IMR-90 (cell line): ENCODE results near the gene UCK2. TPM values are rescaled to one million over a fixed set of nuclear protein-coding genes. Genes with fewer than 3 reads are reported as not detected.

Source experiments
- ATAC-seq: fragments of 200-7000 bp; cut with Tn5 transposase; 2 replicates; pipeline ENCODE4 v1.9.1; 2020; ENCODE audit warnings: low read depth, mild to moderate bottlenecking, moderate library complexity
- BruUV-seq: library from RNA; stranded (reverse); fragments of 400-500 nt; replicated peaks from 2 replicates; lab custom pipeline; 2021; lab: Mats Ljungman, UMichigan
- CTCF ChIA-PET: fragments of 300-600 bp; formaldehyde crosslinking; extraction: SDS; loops from one replicate; lab custom pipeline; 2021; ENCODE audit warnings: antibody characterized with exemption; lab: Yijun Ruan, JAX
- POLR2A ChIA-PET: fragments of 300-600 bp; sonication (Branson Sonifier 250); formaldehyde crosslinking; loops from one replicate; lab custom pipeline; 2022; ENCODE audit warnings: antibody characterized with exemption; ENCODE audit not compliant: unreplicated experiment; lab: Charles Lee
- DNase-seq: peaks from one replicate; pipeline ENCODE4 v3.0.0; 2013
- H2AFZ ChIP-seq: replicated peaks from 2 replicates; pipeline ENCODE3; 2013; ENCODE audit warnings: low read length, mild to moderate bottlenecking; ENCODE audit not compliant: poor library complexity
- H2AK5ac ChIP-seq: 2 replicates; pipeline ENCODE4 v1.6.1; 2013; ENCODE audit warnings: low read depth, low read length, inconsistent platforms
- H2AK9ac ChIP-seq: replicated peaks from 2 replicates; pipeline ENCODE3; 2013; ENCODE audit warnings: mild to moderate bottlenecking, low read depth, low read length, moderate library complexity; ENCODE audit not compliant: poor library complexity
- H2BK120ac ChIP-seq: 2 replicates; pipeline ENCODE4 v1.6.1; 2013; ENCODE audit warnings: low read depth, low read length, inconsistent platforms
- H2BK15ac ChIP-seq: 3 replicates; pipeline ENCODE4 v1.6.1; 2013; ENCODE audit warnings: low read depth, low read length, inconsistent platforms
- H2BK20ac ChIP-seq: 2 replicates; pipeline ENCODE4 v1.6.1; 2013; ENCODE audit warnings: low read depth, mild to moderate bottlenecking, inconsistent platforms, low read length, moderate library complexity
- H2BK5ac ChIP-seq: 2 replicates; pipeline ENCODE4 v1.6.1; 2013; ENCODE audit warnings: mild to moderate bottlenecking, low read depth, low read length, inconsistent platforms; ENCODE audit not compliant: poor library complexity, severe bottlenecking
- H3K14ac ChIP-seq: replicated peaks from 2 replicates; pipeline ENCODE4 v1.6.1; 2013; ENCODE audit warnings: low read depth, low read length, inconsistent platforms
- H3K18ac ChIP-seq: 2 replicates; pipeline ENCODE4 v1.6.1; 2013; ENCODE audit warnings: low read depth, low read length, control low read depth
- H3K23ac ChIP-seq: 2 replicates; pipeline ENCODE4 v1.6.1; 2013; ENCODE audit warnings: low read depth, low read length, inconsistent platforms
- H3K27ac ChIP-seq: 2 replicates; pipeline ENCODE4 v1.5.1; 2013; ENCODE audit warnings: mild to moderate bottlenecking, control low read depth, low read length; ENCODE audit not compliant: insufficient read depth
- H3K27me3 ChIP-seq: 2 replicates; pipeline ENCODE4 v1.6.1; 2013; ENCODE audit warnings: low read length; ENCODE audit not compliant: control insufficient read depth, insufficient read depth
- H3K36me3 ChIP-seq: 2 replicates; pipeline ENCODE4 v1.6.1; 2013; ENCODE audit warnings: low read length, mixed read lengths; ENCODE audit not compliant: control insufficient read depth, insufficient read depth
- H3K4ac ChIP-seq: 2 replicates; pipeline ENCODE4 v1.6.1; 2013; ENCODE audit warnings: low read depth, low read length, inconsistent platforms
- H3K4me1 ChIP-seq: 2 replicates; pipeline ENCODE4 v1.6.1; 2013; ENCODE audit warnings: low read length, mixed read lengths; ENCODE audit not compliant: control insufficient read depth, insufficient read depth
- H3K4me2 ChIP-seq: 2 replicates; pipeline ENCODE4 v1.6.1; 2013; ENCODE audit warnings: low read depth, mild to moderate bottlenecking, control low read depth, low read length, moderate library complexity
- H3K4me3 ChIP-seq: 2 replicates; pipeline ENCODE4 v1.5.1; 2013; ENCODE audit warnings: low read depth, mild to moderate bottlenecking, control low read depth, low read length, moderate library complexity; ENCODE audit not compliant: insufficient read depth
- H3K56ac ChIP-seq: 2 replicates; pipeline ENCODE4 v1.6.1; 2013; ENCODE audit warnings: low read length, inconsistent platforms; ENCODE audit not compliant: insufficient read depth; ENCODE audit errors: extremely low read depth
- H3K79me1 ChIP-seq, 2 experiments: 2 replicates each; pipeline ENCODE4 v1.6.1; 2013; ENCODE audit warnings: low read length in 2 of 2, inconsistent platforms in 1 of 2, low read depth in 1 of 2
- H3K9ac ChIP-seq: 2 replicates; pipeline ENCODE4 v1.6.1; 2013; ENCODE audit warnings: low read depth, low read length, control low read depth
- H3K9me1 ChIP-seq: 2 replicates; pipeline ENCODE4 v1.6.1; 2013; ENCODE audit warnings: low read length, inconsistent platforms; ENCODE audit not compliant: insufficient read depth
- H3K9me3 ChIP-seq: 2 replicates; pipeline ENCODE4 v1.6.1; 2013; ENCODE audit warnings: low read length; ENCODE audit not compliant: control insufficient read depth, insufficient read depth
- H4K20me1 ChIP-seq: 2 replicates; pipeline ENCODE4 v1.6.1; 2013; ENCODE audit warnings: low read length, inconsistent platforms; ENCODE audit not compliant: insufficient read depth
- H4K5ac ChIP-seq: 2 replicates; pipeline ENCODE4 v1.6.1; 2013; ENCODE audit warnings: mild to moderate bottlenecking, low read depth, low read length, control low read depth
- H4K8ac ChIP-seq, 2 experiments: 2 replicates each; pipeline ENCODE4 v1.6.1; 2013; ENCODE audit warnings: low read depth in 2 of 2, low read length in 2 of 2, control low read depth in 1 of 2, inconsistent platforms in 1 of 2
- H4K91ac ChIP-seq: 2 replicates; pipeline ENCODE4 v1.6.1; 2013; ENCODE audit warnings: low read depth, low read length, inconsistent platforms; ENCODE audit not compliant: insufficient read depth
- ELK1 ChIP-seq: fragments of 150-350 bp; IDR thresholded peaks from 2 replicates; pipeline ENCODE4 v1.6.1; 2016; ENCODE audit warnings: low read depth, mild to moderate bottlenecking, low read length, moderate library complexity, borderline replicate concordance
- MAFK ChIP-seq: IDR thresholded peaks from 2 replicates; pipeline ENCODE4 v1.6.1; 2012; ENCODE audit warnings: low read depth, low read length, improper control_type of control experiment
- MAZ ChIP-seq: IDR thresholded peaks from 2 replicates; pipeline ENCODE4 v1.6.1; 2012; ENCODE audit warnings: low read depth, mild to moderate bottlenecking, low read length, improper control_type of control experiment, moderate library complexity, borderline replicate concordance
- WGBS, 2 experiments: methylation state at CpG; one replicate each; pipeline versions ENCODE4 v1.1.5 to v1.1.7; 2013; ENCODE audit warnings: missing lambda C conversion rate in 2 of 2; ENCODE audit not compliant: insufficient read length in 1 of 2; ENCODE audit errors: extremely low coverage in 2 of 2; 5-methylcytosine and 5-hydroxymethylcytosine counted together
- dilution Hi-C: fragments of 300-500 bp; cut with HindIII; formaldehyde crosslinking; loops from one replicate; pipeline ENCODE4 v1.14.3; 2018; ENCODE audit warnings: low sequenced_read_pairs; ENCODE audit not compliant: unreplicated experiment
- in situ Hi-C: fragments of 300-500 bp; cut with MboI; formaldehyde crosslinking; loops from 3 replicates; pipeline ENCODE4 v1.14.3; 2019; ENCODE audit warnings: low sequenced_read_pairs, inconsistent platforms, mixed read lengths
- intact Hi-C: fragments of 100-400 bp; cut with micrococcal nuclease; formaldehyde crosslinking; loops from 2 replicates; pipeline ENCODE4 v1.10.0; 2022
- polyA plus RNA-seq, 3 experiments: library from polyadenylated mRNA; depleted of rRNA; stranded (reverse); fragments of >200 nt; gene quantifications; 2 replicates each; pipeline ENCODE4 v1.2.3, GENCODE V29; 2012; ENCODE audit warnings: low replicate concordance in 1 of 3
- total RNA-seq: library from RNA; depleted of rRNA; stranded (reverse); fragments of >200 nt; gene quantifications from 2 replicates; pipeline ENCODE4 v1.2.3, GENCODE V29; 2012

The UCK2 gene
- total and polyA plus RNA-seq, 2 of the 4 experiments (the other 2 are of a cell fraction) = 83.0 to 87.8 TPM

GRCh38 chr1:165877411-165877810 is 50.0 kb downstream of the UCK2 start:
- H3K9me1 ChIP-seq = no peaks in the 10 kb centered on the region
- no peak overlapping the region for H4K8ac ChIP-seq
- no peak overlapping the region for H4K5ac ChIP-seq
- intact Hi-C loops (no loop called here), dilution Hi-C loops (no loop called here), in situ Hi-C loops (no loop called here)
- H4K91ac ChIP-seq = no peak overlapping the region
- WGBS, 2 experiments = 100% methylated on average over 2 of the region's 9 CpGs; no CpG with 5 or more reads in 1 of the 2 experiments
- ATAC-seq (no peak), DNase-seq (no peak)
- H3K4me3 ChIP-seq = no peak overlapping the region
- H3K4me2 ChIP-seq = no peak overlapping the region
- no peaks in the 10 kb centered on the region for H3K36me3 ChIP-seq
- no peak overlapping the region for H2AFZ ChIP-seq
- H3K18ac ChIP-seq = no peak overlapping the region
- H3K23ac ChIP-seq = no peak overlapping the region
- H2BK5ac ChIP-seq = no peak overlapping the region
- H3K4ac ChIP-seq = no peak overlapping the region
- H2BK20ac ChIP-seq = no peak overlapping the region
- ChIA-PET CTCF (no interaction called here), POLR2A (no interaction called here)
- no TSS peak for BruUV-seq
- H2AK9ac ChIP-seq = no peak overlapping the region
- H2AK5ac ChIP-seq = no peak overlapping the region
- H3K27ac ChIP-seq = no peak overlapping the region
- no peaks in the 10 kb centered on the region; the same call in 1 of the 2 replicates for H3K9me3 ChIP-seq
- H2BK120ac ChIP-seq = no peak overlapping the region
- peaks cover 27% of the 10 kb centered on the region; the same call in 1 of the 2 replicates for H4K20me1 ChIP-seq
- H3K79me1 ChIP-seq = peaks cover 48 to 70% of the 10 kb centered on the region in 2 experiments
- H3K14ac ChIP-seq = no peak overlapping the region
- H3K56ac ChIP-seq = no peak overlapping the region
- H3K27me3 ChIP-seq = no peaks in the 10 kb centered on the region
- no peaks in the 10 kb centered on the region for H3K4me1 ChIP-seq
- H2BK15ac ChIP-seq = no peak overlapping the region
- TF ChIP-seq MAFK (no peak), MAZ (no peak), ELK1 (no peak)
- H3K9ac ChIP-seq = no peak overlapping the region
